Activated T-cell treated with anti-CD3 and anti-CD28 coated beads for 4 hours (primary cell): ENCODE data around the gene MICALL2.
"Not testable (repeated sequence)": the region's sequence is repeated elsewhere in the genome, so short reads cannot be mapped to it uniquely, and the experiment has no call there.

ENCODE experiments used
- DNase-seq: peaks from one replicate; pipeline ENCODE4 v3.0.0-alpha.2; 2020

MICALL2 gene

GRCh38 chr7:1447112-1447511, 12.2 kb downstream of the MICALL2 start:
- no peak for DNase-seq

GRCh38 chr7:1446620-1447032, 12.6 kb downstream of the MICALL2 start:
- DNase-seq = no peak

DNA sequence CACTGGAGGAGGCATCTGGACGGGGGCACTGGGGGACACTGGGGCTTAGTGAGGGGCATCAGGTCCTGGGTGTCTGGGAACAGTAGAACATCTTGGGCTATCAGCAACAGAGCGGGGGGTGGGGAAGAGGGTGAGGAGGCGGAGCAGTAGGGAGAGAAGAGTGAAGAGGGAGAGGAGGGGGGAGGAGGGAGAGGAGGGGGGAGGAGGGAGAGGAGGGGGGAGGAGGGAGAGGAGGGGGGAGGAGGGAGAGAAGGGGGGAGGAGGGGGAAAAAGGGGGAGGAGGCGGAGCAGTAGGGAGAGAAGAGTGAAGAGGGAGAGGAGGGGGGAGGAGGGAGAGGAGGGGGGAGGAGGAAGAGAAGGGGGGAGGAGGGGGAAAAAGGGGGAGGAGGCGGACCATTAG, 13.2 kb downstream of the MICALL2 start:
- not testable (repeated sequence) for DNase-seq

DNA sequence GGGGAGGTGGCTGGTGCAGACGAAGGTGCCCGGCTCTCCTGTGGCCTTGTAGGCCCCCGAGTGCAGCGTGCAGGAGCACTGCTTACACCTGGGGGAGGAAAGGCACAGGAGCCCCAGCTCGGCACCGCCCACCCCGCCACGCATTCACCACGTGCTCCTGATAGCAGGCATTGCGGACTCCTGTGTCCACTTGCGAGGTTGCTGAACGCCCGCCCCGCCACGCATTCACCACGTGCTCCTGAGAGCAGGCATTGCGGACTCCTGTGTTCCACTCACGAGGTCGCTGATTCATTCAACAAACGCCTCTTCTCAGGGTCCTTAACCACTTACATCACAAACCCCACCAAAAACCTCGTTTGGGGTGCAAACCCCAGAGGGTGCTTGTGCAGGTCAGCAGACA, 13.9 kb downstream of the MICALL2 start:
- DNase-seq = no peak

DNA sequence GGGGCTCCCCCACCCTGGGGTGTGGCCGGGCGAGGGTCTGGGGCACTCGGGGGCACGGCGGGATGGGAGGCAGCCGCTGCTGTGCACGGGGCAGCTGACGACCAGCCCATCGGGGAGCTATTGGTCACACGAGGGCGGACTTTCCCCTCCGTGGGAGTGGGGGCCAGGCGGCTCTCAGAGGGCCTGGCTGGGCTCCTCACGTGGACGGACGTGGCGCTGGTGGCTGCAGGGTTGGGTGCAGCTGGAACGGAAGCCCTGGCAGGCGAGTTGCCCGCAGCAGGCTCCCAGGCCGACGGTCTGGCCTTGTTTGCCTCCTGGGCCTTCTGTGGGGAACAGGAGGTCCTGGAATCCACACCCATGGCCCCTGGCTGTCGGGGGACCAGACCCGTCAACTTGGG, 14.3 kb downstream of the MICALL2 start:
- DNase-seq = no peak

DNA sequence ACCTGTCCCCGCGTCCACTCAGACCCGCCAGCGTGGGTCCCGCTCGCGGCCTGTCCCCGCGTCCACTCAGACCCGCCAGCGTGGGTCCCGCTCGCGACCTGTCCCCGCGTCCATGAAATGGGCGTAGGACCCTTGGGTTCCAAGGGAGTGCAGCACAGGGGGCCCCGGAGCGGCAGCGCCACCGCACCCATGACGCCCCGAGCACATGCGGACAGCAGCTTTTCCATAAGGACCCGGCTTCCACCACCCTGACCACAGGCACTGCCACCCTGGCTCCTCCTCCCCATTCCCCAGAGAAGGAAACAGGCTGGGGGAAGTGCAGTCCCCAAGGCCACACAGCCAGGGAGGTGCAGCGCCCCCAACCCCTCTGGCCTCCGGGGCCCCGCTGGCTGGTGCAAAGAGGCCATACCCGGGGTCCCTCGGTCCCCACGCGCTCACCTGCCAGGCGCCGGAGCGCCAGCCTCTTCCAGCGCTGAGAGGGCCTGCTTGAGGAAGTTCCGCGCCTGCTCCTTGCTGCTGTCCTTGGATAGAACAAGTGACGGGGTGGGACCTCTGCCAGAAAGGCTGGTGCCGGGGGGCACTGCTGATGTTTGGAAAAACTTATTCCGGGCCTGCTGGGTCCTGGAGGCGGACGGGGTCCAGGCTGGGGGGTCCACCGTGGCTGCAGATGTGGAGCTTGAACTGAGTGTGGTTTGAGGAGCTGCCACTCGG, 14.9 kb downstream of the MICALL2 start:
- no peak for DNase-seq

DNA sequence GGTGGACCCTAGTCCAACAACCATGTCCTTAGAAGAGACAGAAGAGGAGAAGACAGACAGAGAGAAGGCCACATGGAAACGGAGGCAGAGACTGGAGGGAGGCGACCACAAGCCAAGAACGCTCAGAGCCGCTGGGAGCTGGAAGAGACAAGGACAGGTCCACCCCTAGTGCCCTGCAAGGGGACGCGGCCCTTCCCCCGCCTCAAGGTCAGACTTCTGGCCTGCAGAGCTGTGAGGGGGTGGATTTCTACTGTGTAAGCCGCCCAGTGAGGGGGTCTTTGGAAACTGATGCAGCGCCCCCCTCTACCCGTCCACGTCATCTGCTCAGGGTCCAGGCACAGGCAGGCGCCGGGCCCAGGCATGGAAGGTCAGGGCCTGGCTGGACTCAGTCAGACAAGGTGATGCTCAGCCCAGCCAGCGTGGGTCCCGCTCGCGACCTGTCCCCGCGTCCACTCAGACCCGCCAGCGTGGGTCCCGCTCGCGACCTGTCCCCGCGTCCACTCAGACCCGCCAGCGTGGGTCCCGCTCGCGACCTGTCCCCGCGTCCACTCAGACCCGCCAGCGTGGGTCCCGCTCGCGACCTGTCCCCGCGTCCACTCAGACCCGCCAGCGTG, 15.6 kb downstream of the MICALL2 start:
- not testable (repeated sequence) for DNase-seq

DNA sequence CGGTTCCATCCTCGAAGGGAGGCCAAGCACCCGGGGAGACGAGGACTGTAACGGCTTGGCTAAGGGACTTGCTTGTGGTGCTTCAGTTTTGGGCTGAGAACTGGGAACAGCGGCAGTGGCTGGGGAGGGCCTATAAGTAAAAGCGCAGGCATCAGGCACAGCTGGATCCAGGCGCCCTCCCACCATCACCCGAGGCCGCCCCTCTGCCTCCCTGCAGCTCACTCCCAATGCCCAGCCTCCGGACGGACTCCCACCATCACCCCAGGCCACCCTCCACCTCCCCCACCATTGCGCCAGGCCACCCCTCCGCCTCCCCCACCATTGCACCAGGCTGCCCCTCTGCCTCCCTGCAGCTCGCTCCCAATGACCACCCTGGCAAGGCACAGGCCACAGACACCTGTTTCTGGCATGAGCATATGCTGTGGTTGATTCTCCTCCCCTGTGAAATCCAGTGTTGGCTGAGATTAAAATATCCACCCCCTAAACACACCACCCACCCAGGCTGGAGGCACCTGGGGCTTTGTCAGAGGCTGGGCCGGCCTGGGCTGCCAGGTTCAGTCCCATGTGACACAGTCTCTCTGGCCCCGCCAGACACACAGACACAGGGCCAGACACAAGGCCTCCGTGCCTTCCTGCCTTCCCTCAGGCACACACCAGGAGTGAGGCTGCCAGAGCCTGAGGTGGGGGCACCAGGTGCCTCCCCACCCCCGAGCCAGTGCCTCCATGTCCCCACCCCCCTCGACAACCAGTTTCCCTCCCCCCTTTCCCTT, 16.7 kb downstream of the MICALL2 start:
- DNase-seq = no peak

- DNase-seq = no peak
Measured at GRCh38 chr7:1441615-1442354, 17.5 kb downstream of the MICALL2 start.

DNA sequence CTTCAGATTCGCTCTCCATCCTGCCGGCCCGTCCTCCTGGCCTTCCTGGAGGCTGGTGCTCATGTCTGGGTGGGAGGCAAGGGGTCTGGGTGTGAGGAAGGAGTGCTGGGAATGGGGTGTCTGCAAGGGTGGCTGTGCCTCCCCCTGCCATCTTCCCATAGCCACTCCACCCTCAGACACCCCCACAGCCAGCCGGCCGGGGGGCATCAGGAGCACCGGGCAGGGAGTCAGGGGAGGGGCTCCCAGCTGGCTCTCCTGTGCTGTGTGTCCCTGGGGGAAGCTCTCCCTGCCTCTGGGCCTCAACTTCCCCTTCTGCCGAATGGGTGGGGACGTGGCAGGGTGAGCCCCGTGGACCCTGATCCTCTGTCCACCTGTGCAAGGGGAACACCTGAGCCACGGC, 18.6 kb downstream of the MICALL2 start:
- DNase-seq = no peak

GRCh38 chr7:1439373-1440363, 19.6 kb downstream of the MICALL2 start:
- no peak for DNase-seq

- DNase-seq = no peak
Measured at GRCh38 chr7:1438821-1439220, 20.4 kb downstream of the MICALL2 start.

- no peak for DNase-seq
Measured at GRCh38 chr7:1438208-1438607, 21.1 kb downstream of the MICALL2 start.

- no peak for DNase-seq
Measured at GRCh38 chr7:1437155-1437880, 22.0 kb downstream of the MICALL2 start.

DNA sequence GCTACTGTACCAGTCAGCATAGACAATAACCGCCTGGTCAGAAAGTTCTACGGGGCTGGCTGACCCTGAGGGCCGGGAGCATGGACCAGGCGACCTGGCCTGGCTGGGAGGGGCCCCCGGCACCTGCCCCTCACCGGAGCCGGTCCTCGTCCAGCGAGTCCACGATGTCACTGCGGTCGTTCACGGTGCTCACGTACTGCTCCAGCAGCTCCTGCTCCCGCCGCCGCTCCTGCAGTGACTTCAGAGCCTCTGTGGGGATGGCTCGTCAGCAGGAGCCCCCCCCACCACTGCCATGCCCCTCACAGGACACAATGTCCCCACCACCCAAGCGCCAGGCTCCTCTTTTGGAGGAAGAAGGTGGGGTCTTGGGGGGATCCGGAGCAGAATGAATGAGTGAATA, 22.7 kb downstream of the MICALL2 start:
- no peak for DNase-seq

GRCh38 chr7:1434891-1435670, 24.2 kb downstream of the MICALL2 start:
- no peak for DNase-seq

GRCh38 chr7:1434165-1434718, 25.0 kb downstream of the MICALL2 start:
- no peak for DNase-seq

- DNase-seq = no peak
Measured at GRCh38 chr7:1433128-1433920, 25.9 kb downstream of the MICALL2 start.

DNA sequence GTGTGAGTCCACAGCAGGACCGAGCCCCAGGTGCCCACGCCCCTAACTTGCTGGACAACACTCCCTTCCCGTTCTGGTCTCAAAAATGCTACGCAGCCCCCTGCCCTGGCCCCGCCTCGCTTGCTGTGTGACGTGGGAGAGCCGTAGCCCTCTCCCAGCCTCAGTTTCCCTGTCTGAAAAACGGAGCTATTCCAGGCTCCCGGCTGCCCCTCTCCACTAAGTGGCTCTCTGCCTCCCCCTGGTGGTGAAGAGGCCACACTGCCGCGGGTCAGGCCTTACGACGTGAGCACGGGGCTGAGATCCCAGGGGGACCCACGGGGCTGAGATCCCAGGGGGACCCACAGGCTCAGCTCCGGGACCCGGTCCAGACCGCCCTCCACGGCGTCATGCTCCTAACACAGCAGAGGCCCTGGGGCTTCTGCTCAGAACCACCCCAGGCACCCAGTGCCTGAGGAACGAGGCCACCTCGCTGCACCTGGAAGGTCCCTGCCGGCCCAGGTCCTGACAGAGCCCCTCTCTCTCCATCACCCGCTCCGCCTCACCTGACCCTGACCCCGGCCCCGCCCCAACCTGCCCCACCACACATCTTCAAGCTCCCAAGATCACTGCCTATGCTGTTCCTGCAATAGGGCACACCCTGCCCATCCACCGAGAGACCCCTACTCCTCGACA, 26.7 kb downstream of the MICALL2 start:
- peak; percentile 82 for DNase-seq
